HCT116 (cell line): ENCODE measurements around the gene KRT86. TPM values are rescaled to one million over a fixed set of nuclear protein-coding genes. Genes with fewer than 3 reads are reported as not detected.

Experiments
- ATAC-seq: fragments of 200-7000 bp; cut with Tn5 transposase; 2 replicates; pipeline ENCODE4 v1.9.1; 2020; ENCODE audit warnings: mild to moderate bottlenecking, moderate library complexity
- BruUV-seq: library from RNA; stranded (reverse); fragments of 400-500 nt; replicated peaks from 2 replicates; lab custom pipeline; 2021; lab: Mats Ljungman, UMichigan
- CTCF ChIA-PET: fragments of 300-600 bp; sonication (Branson Sonifier 250); formaldehyde crosslinking; loops from one replicate; lab custom pipeline; 2021; ENCODE audit warnings: antibody characterized with exemption; lab: Charles Lee
- POLR2A ChIA-PET: fragments of 300-600, 350-600 bp; sonication (Branson Sonifier 250); formaldehyde crosslinking; loops from one replicate; lab custom pipeline; 2021; ENCODE audit warnings: antibody characterized with exemption; lab: Charles Lee
- RAD21 ChIA-PET, 2 experiments: fragments of 300-600 bp; sonication (Branson Sonifier 250); formaldehyde crosslinking; loops; one replicate each; lab custom pipeline; 2023; ENCODE audit warnings: low total read pairs in 2 of 2; ENCODE audit not compliant: uncharacterized antibody in 2 of 2, unreplicated experiment in 2 of 2, low non-redundant PET in 1 of 2; lab: Charles Lee
- DNase-seq: peaks from one replicate; pipeline ENCODE4 v3.0.0-alpha.2; 2010; ENCODE audit warnings: low read depth, low spot score
- H2AFZ ChIP-seq: fragments of 200-600 bp; shearing (Covaris generic), sonication (generic); 2 replicates; pipeline ENCODE4 v1.6.1; 2017; ENCODE audit warnings: low read depth, mixed run types, mixed read lengths, antibody characterized with exemption, low read length; ENCODE audit not compliant: poor library complexity, severe bottlenecking
- H3K27ac ChIP-seq: 2 replicates; pipeline ENCODE4 v1.5.1; 2012; ENCODE audit warnings: low read depth, low read length
- H3K27me3 ChIP-seq: fragments of 200-600 bp; sonication (generic); 2 replicates; pipeline ENCODE4 v1.6.1; 2016; ENCODE audit warnings: mixed run types, low read length, mixed read lengths; ENCODE audit not compliant: insufficient read depth
- H3K36me3 ChIP-seq, 2 experiments: fragments of 200-500 bp in 1 of 2; fragments of 200-600 bp in 1 of 2; sonication (Bioruptor generic) in 1 of 2; sonication (generic) in 1 of 2; 2 replicates each; pipeline versions ENCODE4 v1.5.1 to v1.6.1; 2014 to 2016; ENCODE audit warnings: low read length in 2 of 2, inconsistent platforms in 1 of 2, mixed read lengths in 1 of 2, mixed run types in 1 of 2; ENCODE audit not compliant: insufficient read depth in 2 of 2, control insufficient read depth in 1 of 2
- H3K4me1 ChIP-seq, 2 experiments: fragments of 200-600 bp in 1 of 2; sonication (generic) in 1 of 2; 2 replicates each; pipeline versions ENCODE4 v1.5.1 to v1.6.1; 2012 to 2017; ENCODE audit warnings: low read length in 2 of 2, inconsistent platforms in 1 of 2, mild to moderate bottlenecking in 1 of 2, mixed read lengths in 1 of 2, mixed run types in 1 of 2, moderate library complexity in 1 of 2; ENCODE audit not compliant: insufficient read depth in 2 of 2, control insufficient read depth in 1 of 2
- H3K4me2 ChIP-seq: fragments of 200-600 bp; sonication (generic); 2 replicates; pipeline ENCODE4 v1.6.1; 2017; ENCODE audit warnings: mixed run types, low read length, mixed read lengths
- H3K4me3 ChIP-seq, 2 experiments: fragments of 200-600 bp in 1 of 2; sonication (generic) in 1 of 2; replicated peaks in 1 of 2; 2 replicates each; pipeline ENCODE4 v1.5.1; 2011 to 2016; ENCODE audit warnings: low read length in 2 of 2, control low read depth in 1 of 2, low read depth in 1 of 2, mild to moderate bottlenecking in 1 of 2, mixed read lengths in 1 of 2, mixed run types in 1 of 2
- H3K79me2 ChIP-seq: fragments of 200-600 bp; sonication (generic); 2 replicates; pipeline ENCODE4 v1.6.1; 2017; ENCODE audit warnings: mild to moderate bottlenecking, mixed run types, low read length, moderate library complexity, mixed read lengths; ENCODE audit not compliant: insufficient read depth
- H3K9ac ChIP-seq: fragments of 200-600 bp; sonication (generic); 2 replicates; pipeline ENCODE4 v1.6.1; 2016; ENCODE audit warnings: low read length, mixed read lengths
- H3K9me2 ChIP-seq: fragments of 200-600 bp; sonication (generic), shearing (Covaris generic); 2 replicates; pipeline ENCODE4 v1.6.1; 2017; ENCODE audit warnings: mixed run types, mild to moderate bottlenecking, moderate library complexity; ENCODE audit not compliant: insufficient read depth
- H3K9me3 ChIP-seq, 2 experiments: fragments of 200-500 bp in 1 of 2; fragments of 200-600 bp in 1 of 2; sonication (Bioruptor generic) in 1 of 2; sonication (generic) in 1 of 2; 2 replicates each; pipeline ENCODE4 v1.6.1; 2014 to 2017; ENCODE audit warnings: low read length in 2 of 2, mixed read lengths in 2 of 2, inconsistent platforms in 1 of 2, low read depth in 1 of 2, mild to moderate bottlenecking in 1 of 2, mixed run types in 1 of 2, moderate library complexity in 1 of 2; ENCODE audit not compliant: control insufficient read depth in 1 of 2, insufficient read depth in 1 of 2
- H4K20me1 ChIP-seq: fragments of 200-600 bp; sonication (generic), shearing (Covaris generic); 2 replicates; pipeline ENCODE4 v1.6.1; 2017; ENCODE audit warnings: mixed run types, mild to moderate bottlenecking, moderate library complexity; ENCODE audit not compliant: insufficient read depth
- CBX3 ChIP-seq: IDR thresholded peaks from 2 replicates; pipeline ENCODE4 v1.6.1; 2012; ENCODE audit warnings: low read depth
- EGR1 ChIP-seq: IDR thresholded peaks from 2 replicates; pipeline ENCODE4 v1.6.1; 2012; ENCODE audit warnings: low read depth
- ELF1 ChIP-seq: IDR thresholded peaks from 2 replicates; pipeline ENCODE4 v1.6.1; 2012; ENCODE audit warnings: low read depth, borderline replicate concordance
- EZH2phosphoT487 ChIP-seq: fragments of 200-600 bp; IDR thresholded peaks from 2 replicates; pipeline ENCODE4 v1.6.1; 2018; ENCODE audit warnings: antibody characterized with exemption, borderline replicate concordance
- POLR2A ChIP-seq: IDR thresholded peaks from 2 replicates; pipeline ENCODE4 v1.7.0; 2011; ENCODE audit warnings: borderline replicate concordance; ENCODE audit not compliant: insufficient read depth, insufficient read length; ENCODE audit errors: extremely low read depth
- POLR2AphosphoS5 ChIP-seq: IDR thresholded peaks from 2 replicates; pipeline ENCODE4 v1.6.1; 2011; ENCODE audit warnings: mild to moderate bottlenecking, low read depth, low read length, moderate library complexity
- RAD21 ChIP-seq: IDR thresholded peaks from 2 replicates; pipeline ENCODE4 v1.6.1; 2012; ENCODE audit warnings: low read depth, mild to moderate bottlenecking
- SIN3A ChIP-seq: IDR thresholded peaks from 2 replicates; pipeline ENCODE4 v1.6.1; 2012; ENCODE audit warnings: low read depth
- SP1 ChIP-seq: IDR thresholded peaks from 2 replicates; pipeline ENCODE4 v1.6.1; 2012; ENCODE audit warnings: low read depth
- SRF ChIP-seq: IDR thresholded peaks from 2 replicates; pipeline ENCODE4 v1.6.1; 2012; ENCODE audit warnings: low read depth
- TCF7L2 ChIP-seq: IDR thresholded peaks from 2 replicates; pipeline ENCODE4 v1.7.0; 2011; ENCODE audit warnings: borderline replicate concordance, inconsistent platforms; ENCODE audit not compliant: insufficient read depth, insufficient read length; ENCODE audit errors: extremely low read depth
- YY1 ChIP-seq: IDR thresholded peaks from 2 replicates; pipeline ENCODE4 v1.6.1; 2011; ENCODE audit warnings: low read length, low read depth, moderate library complexity, mild to moderate bottlenecking; ENCODE audit not compliant: insufficient replicate concordance; ENCODE audit errors: extremely low read depth
- intact Hi-C: fragments of 100-400 bp; cut with micrococcal nuclease; formaldehyde crosslinking; loops from 2 replicates; pipeline ENCODE4 v1.10.0; 2022
- total RNA-seq: library from RNA; stranded (reverse); gene quantifications from one replicate; pipeline ENCODE4 v1.2.1, GENCODE V29; 2021; ENCODE audit not compliant: unreplicated experiment
- TF ChIP-seq, protein P1 (sequence below): IDR thresholded peaks from 2 replicates; pipeline ENCODE4 v1.6.1; 2012
- TF ChIP-seq, protein P2 (sequence below): IDR thresholded peaks from 2 replicates; pipeline ENCODE4 v1.6.1; 2011; ENCODE audit warnings: mild to moderate bottlenecking, low read length, moderate library complexity; ENCODE audit not compliant: insufficient replicate concordance; ENCODE audit errors: extremely low read depth
- TF ChIP-seq, protein P3 (sequence below): IDR thresholded peaks from 2 replicates; pipeline ENCODE4 v1.6.1; 2012; ENCODE audit warnings: low read depth

Gene KRT86
- total RNA-seq, 1 experiment from 2014 or later = 1.5 TPM

DNA sequence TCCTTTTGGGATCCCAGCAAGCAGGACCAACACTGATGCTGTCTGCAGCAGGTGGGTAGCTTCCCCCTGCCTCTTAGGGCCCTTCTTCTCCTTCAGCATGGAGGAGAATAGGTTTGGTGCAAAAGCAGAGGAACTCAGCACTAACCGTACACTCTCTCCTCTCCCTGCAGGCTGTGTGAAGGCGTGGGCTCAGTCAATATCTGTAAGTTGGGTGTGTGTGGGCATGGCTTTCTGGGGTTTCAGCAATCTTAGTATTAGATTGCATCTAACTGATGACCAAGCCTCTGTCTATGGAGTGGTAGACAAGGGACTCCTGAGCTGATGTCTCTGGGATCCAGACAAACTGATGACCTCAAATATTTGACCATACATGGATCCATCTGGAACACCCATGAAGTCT, 78.5 kb downstream of the KRT86 start:
- POLR2A ChIA-PET = no interaction called here
- Histone ChIP-seq H3K4me3 (no peak overlapping the region), H3K9me3 (no peaks in the 10 kb centered on the region), H3K79me2 (no peaks in the 10 kb centered on the region), H2AFZ (no peak overlapping the region), H3K9me2 (no peaks in the 10 kb centered on the region), H3K9ac (no peak overlapping the region), H3K27me3 (no peaks in the 10 kb centered on the region; the same call in 1 of the 2 replicates), H3K4me2 (no peak overlapping the region), H3K27ac (no peak overlapping the region), H3K4me1 (no peaks in the 10 kb centered on the region), H4K20me1 (no peaks in the 10 kb centered on the region), H3K36me3 (no peaks in the 10 kb centered on the region)
- no peak for DNase-seq
- CTCF ChIA-PET = interaction anchor here (0.8 to 2.3 kb wide), 2 partner anchors 20 to 25 kb away, joined by 3 to 6 read pairs; no protein-coding TSS in a partner anchor
- RAD21 ChIA-PET = no interaction called here
- no peak for ATAC-seq
- intact Hi-C loops = no loop called here
- BruUV-seq = no TSS peak
- TF ChIP-seq, protein P1, sequence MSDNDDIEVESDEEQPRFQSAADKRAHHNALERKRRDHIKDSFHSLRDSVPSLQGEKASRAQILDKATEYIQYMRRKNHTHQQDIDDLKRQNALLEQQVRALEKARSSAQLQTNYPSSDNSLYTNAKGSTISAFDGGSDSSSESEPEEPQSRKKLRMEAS = no peak
- TF ChIP-seq YY1 (no peak), SRF (no peak), SIN3A (no peak), EZH2phosphoT487 (no peak), TCF7L2 (no peak), SP1 (no peak), POLR2AphosphoS5 (no peak), EGR1 (no peak)

GRCh38 chr12:52353766-52354165, 79.3 kb downstream of the KRT86 start:
- Histone ChIP-seq H3K27me3 (no peaks in the 10 kb centered on the region; the same call in 1 of the 2 replicates), H3K79me2 (no peaks in the 10 kb centered on the region), H3K4me2 (no peak overlapping the region), H3K4me1 (no peaks in the 10 kb centered on the region; a peak in 1 of 4 replicates), H3K36me3 (no peaks in the 10 kb centered on the region), H3K9me2 (no peaks in the 10 kb centered on the region), H3K9ac (no peak overlapping the region), H3K4me3 (no peak overlapping the region), H2AFZ (no peak overlapping the region), H3K9me3 (no peaks in the 10 kb centered on the region), H4K20me1 (no peaks in the 10 kb centered on the region), H3K27ac (no peak overlapping the region)
- CTCF ChIA-PET = no interaction called here
- DNase-seq (no peak), ATAC-seq (no peak)
- RAD21 ChIA-PET = no interaction called here
- intact Hi-C loops = no loop called here
- BruUV-seq = no TSS peak
- POLR2A ChIA-PET = no interaction called here
- TF ChIP-seq SIN3A (no peak), SRF (no peak), POLR2AphosphoS5 (no peak), POLR2A (no peak), RAD21 (no peak), ELF1 (no peak), EGR1 (no peak), SP1 (no peak), YY1 (no peak), CBX3 (no peak)
- TF ChIP-seq, protein P2, sequence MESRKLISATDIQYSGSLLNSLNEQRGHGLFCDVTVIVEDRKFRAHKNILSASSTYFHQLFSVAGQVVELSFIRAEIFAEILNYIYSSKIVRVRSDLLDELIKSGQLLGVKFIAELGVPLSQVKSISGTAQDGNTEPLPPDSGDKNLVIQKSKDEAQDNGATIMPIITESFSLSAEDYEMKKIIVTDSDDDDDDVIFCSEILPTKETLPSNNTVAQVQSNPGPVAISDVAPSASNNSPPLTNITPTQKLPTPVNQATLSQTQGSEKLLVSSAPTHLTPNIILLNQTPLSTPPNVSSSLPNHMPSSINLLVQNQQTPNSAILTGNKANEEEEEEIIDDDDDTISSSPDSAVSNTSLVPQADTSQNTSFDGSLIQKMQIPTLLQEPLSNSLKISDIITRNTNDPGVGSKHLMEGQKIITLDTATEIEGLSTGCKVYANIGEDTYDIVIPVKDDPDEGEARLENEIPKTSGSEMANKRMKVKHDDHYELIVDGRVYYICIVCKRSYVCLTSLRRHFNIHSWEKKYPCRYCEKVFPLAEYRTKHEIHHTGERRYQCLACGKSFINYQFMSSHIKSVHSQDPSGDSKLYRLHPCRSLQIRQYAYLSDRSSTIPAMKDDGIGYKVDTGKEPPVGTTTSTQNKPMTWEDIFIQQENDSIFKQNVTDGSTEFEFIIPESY = no peak
- TF ChIP-seq, protein P3, sequence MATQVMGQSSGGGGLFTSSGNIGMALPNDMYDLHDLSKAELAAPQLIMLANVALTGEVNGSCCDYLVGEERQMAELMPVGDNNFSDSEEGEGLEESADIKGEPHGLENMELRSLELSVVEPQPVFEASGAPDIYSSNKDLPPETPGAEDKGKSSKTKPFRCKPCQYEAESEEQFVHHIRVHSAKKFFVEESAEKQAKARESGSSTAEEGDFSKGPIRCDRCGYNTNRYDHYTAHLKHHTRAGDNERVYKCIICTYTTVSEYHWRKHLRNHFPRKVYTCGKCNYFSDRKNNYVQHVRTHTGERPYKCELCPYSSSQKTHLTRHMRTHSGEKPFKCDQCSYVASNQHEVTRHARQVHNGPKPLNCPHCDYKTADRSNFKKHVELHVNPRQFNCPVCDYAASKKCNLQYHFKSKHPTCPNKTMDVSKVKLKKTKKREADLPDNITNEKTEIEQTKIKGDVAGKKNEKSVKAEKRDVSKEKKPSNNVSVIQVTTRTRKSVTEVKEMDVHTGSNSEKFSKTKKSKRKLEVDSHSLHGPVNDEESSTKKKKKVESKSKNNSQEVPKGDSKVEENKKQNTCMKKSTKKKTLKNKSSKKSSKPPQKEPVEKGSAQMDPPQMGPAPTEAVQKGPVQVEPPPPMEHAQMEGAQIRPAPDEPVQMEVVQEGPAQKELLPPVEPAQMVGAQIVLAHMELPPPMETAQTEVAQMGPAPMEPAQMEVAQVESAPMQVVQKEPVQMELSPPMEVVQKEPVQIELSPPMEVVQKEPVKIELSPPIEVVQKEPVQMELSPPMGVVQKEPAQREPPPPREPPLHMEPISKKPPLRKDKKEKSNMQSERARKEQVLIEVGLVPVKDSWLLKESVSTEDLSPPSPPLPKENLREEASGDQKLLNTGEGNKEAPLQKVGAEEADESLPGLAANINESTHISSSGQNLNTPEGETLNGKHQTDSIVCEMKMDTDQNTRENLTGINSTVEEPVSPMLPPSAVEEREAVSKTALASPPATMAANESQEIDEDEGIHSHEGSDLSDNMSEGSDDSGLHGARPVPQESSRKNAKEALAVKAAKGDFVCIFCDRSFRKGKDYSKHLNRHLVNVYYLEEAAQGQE = no peak
